HepG2 (cell line): ENCODE measurements around the gene CA11. TPM values are rescaled to one million over a fixed set of nuclear protein-coding genes. Genes with fewer than 3 reads are reported as not detected.

ENCODE experiments used
- EEA1 ChIP-seq: sonication (generic); formaldehyde crosslinking; IDR thresholded peaks from 2 replicates; pipeline ENCODE4 v1.5.1; 2020; ENCODE audit warnings: mild to moderate bottlenecking, missing genetic modification reagents, borderline replicate concordance
- HOMEZ ChIP-seq: IDR thresholded peaks from 2 replicates; pipeline ENCODE4 v1.6.1; 2016; ENCODE audit warnings: low read depth
- KLF6 ChIP-seq: IDR thresholded peaks from 2 replicates; pipeline ENCODE4 v1.8.0; 2016; ENCODE audit warnings: missing biosample characterization, missing genetic modification reagents
- MAX ChIP-seq: IDR thresholded peaks from 2 replicates; pipeline ENCODE4 v1.6.1; 2012; ENCODE audit warnings: inconsistent platforms
- PHB2 ChIP-seq: fragments of 450-650 bp; IDR thresholded peaks from 2 replicates; pipeline ENCODE4 v1.6.1; 2018; ENCODE audit not compliant: partially characterized antibody
- UBTF ChIP-seq: sonication (generic); formaldehyde crosslinking; IDR thresholded peaks from 2 replicates; pipeline ENCODE4 v1.4.0; 2020; ENCODE audit warnings: mild to moderate bottlenecking, missing genetic modification reagents
- ZNF414 ChIP-seq: sonication (generic); formaldehyde crosslinking; IDR thresholded peaks from 2 replicates; pipeline ENCODE4 v1.5.0; 2020; ENCODE audit warnings: missing genetic modification reagents
- ZSCAN9 ChIP-seq: IDR thresholded peaks from 2 replicates; pipeline ENCODE4 v1.6.1; 2016; ENCODE audit warnings: borderline replicate concordance
- polyA plus RNA-seq, 8 experiments: library from polyadenylated mRNA; depleted of rRNA in 3 of 8; stranded (reverse) in 7 of 8; unstranded in 1 of 8; fragments of >200 nt; fragmentation: Illumina TruSeq in 4 of 8; extraction: Trizol in 4 of 8; gene quantifications; 2 replicates each; pipeline versions ENCODE4 v1.2.1 to v1.2.3, GENCODE V29; 2011 to 2016; ENCODE audit warnings: low read depth in 4 of 8, missing spikeins in 1 of 8, mixed read lengths in 1 of 8; ENCODE audit not compliant: insufficient read depth in 1 of 8
- total RNA-seq, 5 experiments: library from RNA; depleted of rRNA; stranded (reverse); fragments of >200 nt; fragmentation: Illumina TruSeq; extraction: Trizol; gene quantifications; 2 replicates each; pipeline ENCODE4 v1.2.3, GENCODE V29; 2016; ENCODE audit warnings: low read depth in 1 of 5
- TF ChIP-seq, protein P1 (sequence below): sonication (generic); formaldehyde crosslinking; IDR thresholded peaks from 2 replicates; pipeline ENCODE4 v1.5.0; 2020; ENCODE audit warnings: missing genetic modification reagents, mild to moderate bottlenecking, borderline replicate concordance
- TF ChIP-seq, protein P2 (sequence below): sonication (generic); formaldehyde crosslinking; IDR thresholded peaks from 2 replicates; pipeline ENCODE4; 2020; ENCODE audit warnings: missing genetic modification reagents, mild to moderate bottlenecking, borderline replicate concordance
- TF ChIP-seq, protein P3 (sequence below): sonication (generic); formaldehyde crosslinking; IDR thresholded peaks from 2 replicates; pipeline ENCODE4 v1.8.0; 2022; ENCODE audit warnings: mild to moderate bottlenecking, missing genetic modification reagents
- TF ChIP-seq, protein P4 (sequence below): sonication (generic); formaldehyde crosslinking; IDR thresholded peaks from 2 replicates; pipeline ENCODE4 v1.4.0; 2020; ENCODE audit warnings: missing genetic modification reagents, mild to moderate bottlenecking, borderline replicate concordance

CA11 gene
- total and polyA plus RNA-seq, 2 of the 13 experiments (the other 11 are each of a cell fraction or from before 2014, with no cell fraction given): 0.41 to 0.58 TPM

DNA sequence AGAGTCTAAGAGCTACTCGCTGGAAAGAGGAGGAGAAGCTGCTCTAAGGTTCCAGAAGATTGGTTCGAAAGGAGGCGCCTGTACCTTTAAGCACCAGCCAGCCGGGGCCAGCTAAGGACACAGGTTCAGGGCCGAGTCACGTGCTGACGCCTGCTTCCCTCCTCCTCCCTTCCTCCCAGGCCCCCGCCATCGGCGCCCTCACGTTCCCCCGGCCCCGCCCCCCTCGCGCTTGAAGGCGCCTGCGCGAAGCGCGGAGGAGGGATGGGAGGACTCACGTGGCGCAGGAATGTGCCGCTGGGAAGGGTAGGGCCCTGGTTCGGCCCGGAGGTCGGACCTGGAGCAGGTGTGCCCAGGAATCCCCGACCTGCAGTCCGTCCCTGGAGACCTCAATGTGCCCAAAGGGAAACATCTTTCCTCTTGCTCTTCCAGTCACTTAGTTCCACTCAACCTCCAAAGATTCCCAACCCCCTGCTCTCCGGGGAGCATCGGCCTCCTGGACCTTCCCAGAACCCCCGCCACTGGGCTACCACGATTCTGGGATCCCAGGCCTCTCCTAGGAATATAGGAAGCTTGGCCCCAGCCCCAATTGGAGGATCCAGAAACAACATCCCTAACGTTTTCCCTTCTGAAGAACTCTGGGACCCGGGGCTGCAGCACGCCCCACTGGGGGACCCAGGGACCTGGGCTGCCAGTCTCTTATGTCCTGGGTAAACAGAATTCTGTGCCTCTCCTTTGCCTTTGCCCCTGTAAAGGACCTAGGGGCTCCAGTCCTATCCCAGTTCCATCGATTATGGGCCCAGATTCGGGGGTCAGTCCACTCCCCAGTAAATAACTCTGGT is 11.3 kb downstream of the CA11 start (continued):
- TF ChIP-seq, protein P1, sequence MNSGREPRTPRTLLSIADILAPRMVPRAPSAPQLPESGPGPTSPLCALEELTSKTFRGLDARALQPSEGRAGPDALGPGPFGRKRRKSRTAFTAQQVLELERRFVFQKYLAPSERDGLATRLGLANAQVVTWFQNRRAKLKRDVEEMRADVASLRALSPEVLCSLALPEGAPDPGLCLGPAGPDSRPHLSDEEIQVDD: no peak
- TF ChIP-seq, protein P2, sequence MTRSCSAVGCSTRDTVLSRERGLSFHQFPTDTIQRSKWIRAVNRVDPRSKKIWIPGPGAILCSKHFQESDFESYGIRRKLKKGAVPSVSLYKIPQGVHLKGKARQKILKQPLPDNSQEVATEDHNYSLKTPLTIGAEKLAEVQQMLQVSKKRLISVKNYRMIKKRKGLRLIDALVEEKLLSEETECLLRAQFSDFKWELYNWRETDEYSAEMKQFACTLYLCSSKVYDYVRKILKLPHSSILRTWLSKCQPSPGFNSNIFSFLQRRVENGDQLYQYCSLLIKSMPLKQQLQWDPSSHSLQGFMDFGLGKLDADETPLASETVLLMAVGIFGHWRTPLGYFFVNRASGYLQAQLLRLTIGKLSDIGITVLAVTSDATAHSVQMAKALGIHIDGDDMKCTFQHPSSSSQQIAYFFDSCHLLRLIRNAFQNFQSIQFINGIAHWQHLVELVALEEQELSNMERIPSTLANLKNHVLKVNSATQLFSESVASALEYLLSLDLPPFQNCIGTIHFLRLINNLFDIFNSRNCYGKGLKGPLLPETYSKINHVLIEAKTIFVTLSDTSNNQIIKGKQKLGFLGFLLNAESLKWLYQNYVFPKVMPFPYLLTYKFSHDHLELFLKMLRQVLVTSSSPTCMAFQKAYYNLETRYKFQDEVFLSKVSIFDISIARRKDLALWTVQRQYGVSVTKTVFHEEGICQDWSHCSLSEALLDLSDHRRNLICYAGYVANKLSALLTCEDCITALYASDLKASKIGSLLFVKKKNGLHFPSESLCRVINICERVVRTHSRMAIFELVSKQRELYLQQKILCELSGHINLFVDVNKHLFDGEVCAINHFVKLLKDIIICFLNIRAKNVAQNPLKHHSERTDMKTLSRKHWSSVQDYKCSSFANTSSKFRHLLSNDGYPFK: peak; percentile 30; the same call in 1 of the 2 replicates
- peak; percentile 55; the same call in 1 of the 2 replicates for TF ChIP-seq ZNF414 (CRISPR knock-in tag)
- 0 out of 2 replicates have a peak, but pooled peaks have one; percentile 32 for TF ChIP-seq HOMEZ (CRISPR knock-in tag)
- TF ChIP-seq EEA1 (CRISPR knock-in tag): no peak
- TF ChIP-seq ZSCAN9: no peak; the same call in 1 of the 2 replicates
- TF ChIP-seq, protein P3, sequence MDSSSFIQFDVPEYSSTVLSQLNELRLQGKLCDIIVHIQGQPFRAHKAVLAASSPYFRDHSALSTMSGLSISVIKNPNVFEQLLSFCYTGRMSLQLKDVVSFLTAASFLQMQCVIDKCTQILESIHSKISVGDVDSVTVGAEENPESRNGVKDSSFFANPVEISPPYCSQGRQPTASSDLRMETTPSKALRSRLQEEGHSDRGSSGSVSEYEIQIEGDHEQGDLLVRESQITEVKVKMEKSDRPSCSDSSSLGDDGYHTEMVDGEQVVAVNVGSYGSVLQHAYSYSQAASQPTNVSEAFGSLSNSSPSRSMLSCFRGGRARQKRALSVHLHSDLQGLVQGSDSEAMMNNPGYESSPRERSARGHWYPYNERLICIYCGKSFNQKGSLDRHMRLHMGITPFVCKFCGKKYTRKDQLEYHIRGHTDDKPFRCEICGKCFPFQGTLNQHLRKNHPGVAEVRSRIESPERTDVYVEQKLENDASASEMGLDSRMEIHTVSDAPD: no peak
- TF ChIP-seq, protein P4, sequence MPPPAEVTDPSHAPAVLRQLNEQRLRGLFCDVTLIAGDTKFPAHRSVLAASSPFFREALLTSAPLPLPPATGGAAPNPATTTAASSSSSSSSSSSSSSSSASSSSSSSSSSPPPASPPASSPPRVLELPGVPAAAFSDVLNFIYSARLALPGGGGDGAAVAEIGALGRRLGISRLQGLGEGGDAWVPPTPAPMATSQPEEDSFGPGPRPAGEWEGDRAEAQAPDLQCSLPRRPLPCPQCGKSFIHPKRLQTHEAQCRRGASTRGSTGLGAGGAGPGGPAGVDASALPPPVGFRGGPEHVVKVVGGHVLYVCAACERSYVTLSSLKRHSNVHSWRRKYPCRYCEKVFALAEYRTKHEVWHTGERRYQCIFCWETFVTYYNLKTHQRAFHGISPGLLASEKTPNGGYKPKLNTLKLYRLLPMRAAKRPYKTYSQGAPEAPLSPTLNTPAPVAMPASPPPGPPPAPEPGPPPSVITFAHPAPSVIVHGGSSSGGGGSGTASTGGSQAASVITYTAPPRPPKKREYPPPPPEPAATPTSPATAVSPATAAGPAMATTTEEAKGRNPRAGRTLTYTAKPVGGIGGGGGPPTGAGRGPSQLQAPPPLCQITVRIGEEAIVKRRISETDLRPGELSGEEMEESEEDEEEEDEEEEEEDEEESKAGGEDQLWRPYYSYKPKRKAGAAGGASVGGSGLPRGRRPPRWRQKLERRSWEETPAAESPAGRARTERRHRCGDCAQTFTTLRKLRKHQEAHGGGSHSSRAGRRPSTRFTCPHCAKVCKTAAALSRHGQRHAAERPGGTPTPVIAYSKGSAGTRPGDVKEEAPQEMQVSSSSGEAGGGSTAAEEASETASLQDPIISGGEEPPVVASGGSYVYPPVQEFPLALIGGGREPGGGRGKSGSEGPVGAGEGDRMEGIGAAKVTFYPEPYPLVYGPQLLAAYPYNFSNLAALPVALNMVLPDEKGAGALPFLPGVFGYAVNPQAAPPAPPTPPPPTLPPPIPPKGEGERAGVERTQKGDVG: no peak
- TF ChIP-seq KLF6 (CRISPR knock-in tag): no peak
- TF ChIP-seq PHB2: no peak
- TF ChIP-seq MAX: peak; percentile 96
- no peak for TF ChIP-seq UBTF (CRISPR knock-in tag)
